GM19324 (cell line): ENCODE data around the gene KCTD12.
"Not testable (repeated sequence)": the region's sequence is repeated elsewhere in the genome, so short reads cannot be mapped to it uniquely, and the experiment has no call there.

Experiments used
- ATAC-seq: cut with Tn5 transposase; IDR thresholded peaks from one replicate; pipeline ENCODE4 v1.9.1; 2021; ENCODE audit warnings: mild to moderate bottlenecking, moderate library complexity; ENCODE audit not compliant: unreplicated experiment, low FRiP score

The KCTD12 gene

DNA sequence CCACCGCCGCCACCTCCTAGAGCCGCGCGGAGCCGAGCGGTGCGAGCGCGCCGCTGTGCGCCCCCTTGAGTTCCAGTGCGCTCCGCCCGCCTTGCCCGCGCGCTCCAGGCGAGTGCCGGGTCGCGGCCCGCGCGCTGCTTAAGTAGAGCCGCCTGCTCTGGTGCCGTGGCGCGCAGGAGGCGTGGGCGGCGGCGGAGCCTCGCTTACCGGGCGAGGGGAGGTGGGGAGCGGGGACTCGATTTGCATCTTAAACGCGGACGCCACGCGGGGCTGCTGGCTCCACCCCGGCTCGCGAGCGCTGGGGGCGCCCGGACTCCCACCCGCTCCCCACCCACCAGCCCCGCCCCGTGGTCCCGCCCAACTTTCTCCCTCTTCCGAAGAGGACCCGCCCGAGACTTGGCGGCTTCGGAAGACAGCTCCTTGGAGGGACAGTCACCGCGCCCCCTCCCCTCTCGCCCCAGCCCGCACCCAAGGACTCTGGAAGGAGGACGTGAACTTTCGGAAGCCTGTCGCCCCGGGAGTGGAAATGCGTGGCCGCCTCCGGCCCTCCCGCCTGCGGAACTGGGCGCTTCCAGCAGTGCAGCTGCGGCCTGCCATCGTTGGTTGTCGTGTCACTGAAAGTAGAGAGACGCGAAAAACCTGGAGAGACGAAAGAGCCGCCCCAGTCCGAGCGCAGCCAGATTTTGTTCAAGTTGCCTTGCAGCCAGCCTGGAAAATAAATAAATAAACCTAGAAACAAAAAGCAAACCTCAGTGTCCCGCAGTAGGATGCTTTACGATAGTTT, at the start of gene KCTD12:
KCTD12 (minus strand) TSS at position 114 of the 784 bp plus-strand sequence. CDS start 257 bp downstream, outside the sequence.
- ATAC-seq = peak; percentile 81

DNA sequence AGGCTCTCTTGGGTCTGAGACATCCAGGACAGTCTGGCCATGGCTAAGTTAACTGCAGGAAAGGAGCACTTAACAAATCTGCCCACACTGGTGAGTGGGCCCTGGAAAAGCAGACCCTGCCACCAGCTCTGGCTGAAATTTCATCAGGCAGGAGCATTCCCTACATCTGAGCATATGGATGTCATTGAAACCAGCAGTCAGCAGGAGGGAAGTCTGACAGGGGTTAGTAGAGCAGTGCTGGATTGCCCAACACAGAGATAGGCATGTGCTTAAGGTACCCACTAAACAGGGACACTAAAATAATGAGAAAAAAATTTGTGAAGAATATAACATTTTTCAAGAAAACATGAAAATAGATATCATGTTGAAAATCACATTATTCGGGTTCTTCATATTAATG, 48.5 kb upstream of the KCTD12 start:
- no peak for ATAC-seq

DNA sequence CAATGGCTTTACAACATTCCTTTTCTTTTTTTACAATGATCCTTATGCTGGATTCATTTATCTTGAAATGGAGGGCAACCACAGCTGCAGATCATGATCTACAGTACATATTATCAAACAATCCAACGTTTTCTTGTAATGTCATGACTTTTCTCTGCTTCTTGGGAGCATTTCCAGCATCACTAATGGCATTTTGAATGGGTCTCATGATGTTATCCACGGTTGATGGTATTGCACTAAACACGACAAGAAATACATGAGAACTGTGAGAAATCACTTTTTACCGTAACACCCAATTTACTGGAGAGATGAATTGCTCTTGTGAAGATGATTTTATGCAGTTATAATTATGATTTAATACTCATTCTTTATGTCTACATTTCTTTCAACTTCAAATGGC, 45.9 kb upstream of the KCTD12 start:
- ATAC-seq = no peak

DNA sequence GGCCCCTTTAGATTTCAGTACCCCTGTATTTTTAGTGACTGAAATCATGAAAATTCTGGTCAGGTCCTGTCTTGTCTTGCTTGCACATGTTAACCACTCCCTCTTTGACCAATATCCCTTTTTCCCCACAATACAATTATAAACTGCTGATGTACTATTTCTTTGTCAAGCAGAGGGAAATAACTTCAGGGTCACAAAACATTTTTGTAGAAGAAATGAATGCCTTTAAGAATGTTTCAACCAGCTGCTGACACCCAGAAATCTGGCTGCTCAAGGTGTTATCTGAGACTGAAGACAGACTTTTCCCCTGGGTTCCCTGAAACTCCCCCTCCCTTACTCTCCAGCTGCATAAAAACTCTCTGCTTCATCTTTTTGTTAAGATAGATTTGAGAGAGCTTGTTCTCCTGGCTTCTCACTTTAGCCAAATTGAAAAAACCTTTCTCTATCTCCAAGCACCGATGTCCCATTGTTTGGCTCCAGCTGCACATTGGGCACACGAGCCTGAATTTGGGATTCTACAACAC, 43.7 kb upstream of the KCTD12 start:
- ATAC-seq = no peak

- ATAC-seq = no peak
These were observed 43.1 kb upstream of the KCTD12 start for GRCh38 chr13:76929320-76929719.

DNA sequence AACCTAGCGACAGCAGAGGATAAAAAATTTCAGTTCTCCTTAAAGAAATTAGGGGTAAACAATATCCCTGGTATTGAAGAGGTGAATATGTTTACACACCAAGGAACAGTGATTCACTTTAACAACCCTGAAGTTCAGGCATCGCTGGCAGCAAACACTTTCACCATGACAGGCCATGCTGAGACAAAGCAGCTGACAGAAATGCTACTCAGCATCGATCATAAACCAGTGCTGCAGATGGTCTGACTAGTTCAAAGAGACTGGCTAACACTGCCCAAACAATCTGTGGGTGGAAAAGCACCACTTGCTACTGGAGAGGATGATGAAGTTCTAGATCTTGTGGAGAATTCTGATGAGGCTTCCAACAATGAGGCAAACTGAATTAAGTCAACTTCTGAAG, 42.3 kb upstream of the KCTD12 start:
- no peak for ATAC-seq

DNA sequence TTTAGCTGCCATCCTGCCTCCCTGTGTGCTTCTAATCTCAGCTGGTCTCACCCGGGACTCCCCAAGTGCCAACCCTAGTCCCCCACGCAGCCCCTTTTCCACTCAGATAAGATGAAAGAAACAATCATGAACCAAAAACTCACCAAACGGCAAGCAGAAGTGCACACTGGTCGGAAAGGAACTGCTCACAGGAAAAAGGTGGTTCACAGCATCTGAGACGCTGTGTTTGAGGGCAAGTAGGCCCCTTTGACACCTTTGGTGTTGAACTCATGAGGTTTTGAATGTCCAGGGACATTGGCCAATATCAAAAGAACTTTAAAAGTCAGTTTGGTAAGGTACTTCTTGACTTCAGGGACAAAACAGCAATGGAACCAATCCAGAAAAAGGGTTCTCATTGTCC, 41.8 kb upstream of the KCTD12 start:
- no peak for ATAC-seq

DNA sequence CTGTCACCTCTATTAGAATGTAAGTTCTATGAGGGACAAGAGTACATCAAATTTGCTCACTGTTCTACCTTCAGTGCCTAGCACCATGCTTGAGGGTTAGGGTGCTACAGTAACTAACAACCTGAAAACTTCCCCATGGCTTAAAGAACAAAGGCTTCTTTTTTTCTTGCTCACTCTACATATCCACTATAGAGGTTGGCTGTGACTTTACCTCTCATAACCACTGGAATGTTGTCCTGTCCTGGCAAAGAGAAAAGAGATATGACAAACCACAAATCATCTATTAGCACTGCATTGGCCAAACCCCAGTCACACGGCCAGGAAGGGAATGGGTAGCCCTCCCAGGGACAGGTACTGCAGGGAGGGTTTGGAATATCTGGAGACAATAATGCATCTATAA, 38.9 kb upstream of the KCTD12 start:
- ATAC-seq = no peak

- no peak for ATAC-seq
These were observed 35.3 kb upstream of the KCTD12 start for GRCh38 chr13:76921516-76921915.

- ATAC-seq = not testable (repeated sequence)
These were observed 31.7 kb upstream of the KCTD12 start for GRCh38 chr13:76917755-76918481.

GRCh38 chr13:76917095-76917494, 30.9 kb upstream of the KCTD12 start:
- ATAC-seq = no peak

GRCh38 chr13:76913898-76914297, 27.7 kb upstream of the KCTD12 start:
- no peak for ATAC-seq

DNA sequence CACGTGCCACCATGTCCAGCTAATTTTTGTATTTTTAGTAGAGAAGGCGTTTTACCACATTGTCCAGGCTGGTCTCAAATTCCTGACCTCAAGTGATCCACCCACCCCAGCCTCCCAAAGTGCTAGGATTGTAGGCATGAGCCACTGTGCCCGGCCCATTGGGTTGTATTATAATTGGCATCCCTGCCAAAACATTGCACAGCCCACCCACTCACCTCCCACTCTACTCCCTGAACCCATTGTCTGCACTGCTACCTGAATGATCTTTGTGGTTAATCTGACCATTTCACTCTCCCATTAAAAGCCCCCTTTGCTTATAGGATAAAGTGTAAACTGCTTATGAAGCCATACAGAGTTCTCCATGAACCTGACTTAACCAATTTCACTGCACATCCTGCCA, 26.3 kb upstream of the KCTD12 start:
- no peak for ATAC-seq

- no peak for ATAC-seq
These were observed 18.3 kb upstream of the KCTD12 start for GRCh38 chr13:76904507-76904906.

DNA sequence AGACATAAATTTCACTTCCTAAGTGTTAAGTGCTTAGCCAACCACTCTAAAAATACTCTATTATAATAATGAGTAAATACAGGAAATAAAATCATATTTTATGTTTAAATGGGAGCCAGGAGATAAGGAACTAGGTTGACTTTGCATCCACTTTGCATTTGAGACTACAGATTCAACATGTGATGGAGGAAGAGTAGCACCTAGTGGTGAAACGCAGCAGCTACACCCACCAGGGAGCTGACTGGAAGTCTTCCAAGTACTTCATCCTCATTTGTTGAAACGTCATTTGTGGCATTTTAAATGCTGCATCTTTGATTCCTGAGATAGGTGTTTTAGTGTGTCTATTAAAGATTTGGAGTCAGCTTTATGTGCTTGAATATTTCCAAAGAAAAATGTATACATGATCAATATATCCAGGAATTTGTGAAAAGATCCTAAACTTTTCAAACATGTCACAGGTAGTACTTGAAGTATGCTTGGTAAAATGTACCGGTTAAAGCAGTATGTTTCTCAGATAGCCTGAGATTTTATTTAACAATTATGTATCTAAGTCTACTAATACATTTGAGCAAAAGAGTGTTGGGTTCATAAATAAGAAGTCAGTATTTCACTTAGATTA, 17.4 kb upstream of the KCTD12 start:
- peak; percentile 91 for ATAC-seq

DNA sequence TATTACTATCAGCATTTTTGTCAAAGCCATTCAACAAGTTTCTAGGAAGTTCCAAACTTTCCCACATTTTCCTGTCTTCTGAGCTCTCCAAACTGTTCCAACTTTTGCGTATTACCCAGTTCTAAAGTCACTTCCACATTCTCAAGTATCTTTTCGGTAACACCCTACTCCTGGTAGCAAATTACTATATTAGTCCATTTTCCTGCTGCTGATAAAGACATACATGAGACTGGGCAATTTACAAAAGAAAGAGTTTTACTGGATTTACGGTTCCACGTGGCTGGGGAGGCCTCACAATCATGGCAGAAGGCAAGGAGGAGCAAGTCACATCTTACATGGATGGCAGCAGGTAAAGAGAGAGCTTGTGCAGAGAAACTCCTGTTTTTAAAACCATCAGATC, 12.9 kb upstream of the KCTD12 start:
- ATAC-seq = not testable (repeated sequence)

GRCh38 chr13:76897171-76897570, 11.0 kb upstream of the KCTD12 start:
- ATAC-seq = not testable (repeated sequence)

DNA sequence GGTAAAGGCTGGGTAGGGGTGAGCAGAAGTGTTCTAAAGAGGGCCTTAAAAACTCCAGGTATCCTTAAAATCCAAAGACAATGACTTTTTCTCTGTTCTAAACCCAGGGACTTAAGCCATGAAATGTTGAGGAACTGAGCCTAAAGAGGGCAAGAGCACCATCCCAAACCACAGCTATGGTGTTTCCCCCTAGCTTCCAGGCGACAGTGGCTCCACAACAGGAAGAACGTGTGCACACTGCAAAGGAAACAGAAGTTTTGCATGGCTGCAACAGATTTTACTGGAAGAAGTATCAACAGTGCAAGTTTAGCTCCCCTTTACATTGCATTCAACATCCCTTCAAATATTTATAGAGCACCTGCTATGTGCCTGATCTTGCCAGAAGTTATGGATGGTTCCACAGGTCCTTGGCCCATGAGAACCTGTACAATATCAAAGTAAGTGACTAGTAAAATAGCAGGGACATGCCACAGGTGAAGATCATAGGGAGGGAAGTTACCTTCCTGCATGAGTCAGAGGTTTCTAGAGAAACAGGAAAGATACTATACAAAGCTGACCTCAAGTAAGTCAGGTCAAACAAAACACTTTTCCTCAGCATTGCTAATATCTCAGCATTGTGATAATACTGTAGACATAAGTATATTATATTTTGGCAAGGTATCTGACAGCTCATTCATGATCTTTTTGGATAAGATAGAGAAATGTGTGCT, 8.4 kb upstream of the KCTD12 start:
- no peak for ATAC-seq

DNA sequence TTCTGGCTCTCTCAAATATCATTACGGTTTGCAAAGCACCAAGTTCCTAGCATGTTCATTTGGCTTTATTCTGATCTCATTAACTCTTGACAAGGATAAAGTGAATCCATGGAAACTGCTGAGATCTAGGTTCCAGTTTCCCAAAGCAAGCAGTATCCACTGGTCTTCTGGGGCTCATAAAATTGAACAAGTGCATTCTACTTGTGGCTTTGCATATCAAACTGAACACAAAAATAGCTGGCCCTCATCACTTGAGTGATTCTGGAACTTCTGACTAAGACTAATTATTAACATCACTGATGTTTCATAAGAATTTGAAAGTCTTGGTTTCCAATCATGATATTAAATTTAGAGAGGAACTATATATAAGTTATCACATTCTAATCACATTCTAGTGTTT, 6.3 kb upstream of the KCTD12 start:
- ATAC-seq = no peak

GRCh38 chr13:76890021-76890420, 3.8 kb upstream of the KCTD12 start:
- ATAC-seq = no peak

DNA sequence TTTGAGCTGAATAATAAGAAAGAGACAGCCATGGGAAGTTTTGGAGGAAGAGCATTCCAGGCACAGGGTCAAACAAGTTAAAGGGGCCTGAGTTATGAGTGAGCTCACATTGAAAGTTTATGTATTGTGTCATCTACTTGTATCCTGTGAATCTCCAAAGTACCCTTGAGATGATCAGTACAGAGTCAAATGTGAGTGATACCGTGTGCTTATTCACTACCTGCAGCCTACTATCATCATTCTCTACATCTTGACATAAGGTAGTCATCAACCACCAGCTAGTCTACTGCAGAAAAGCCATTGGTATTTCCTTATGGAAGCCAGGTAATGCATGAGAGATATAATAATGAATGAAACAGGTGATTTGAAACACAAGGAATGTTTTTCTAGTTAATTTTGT, 3.0 kb upstream of the KCTD12 start:
- no peak for ATAC-seq
